AG09309 (cell line): ENCODE measurements around the gene DSN1.

Source experiments
- DNase-seq: peaks from one replicate; pipeline ENCODE4 v3.0.0-alpha.2; 2010; ENCODE audit warnings: low read depth
- H3K4me3 ChIP-seq: 2 replicates; pipeline ENCODE4 v1.5.1; 2011; ENCODE audit warnings: mild to moderate bottlenecking, low read depth, low read length, moderate library complexity; ENCODE audit not compliant: control insufficient read depth
- TF ChIP-seq, protein P1 (sequence below): IDR thresholded peaks from 2 replicates; pipeline ENCODE4 v1.5.1; 2011; ENCODE audit warnings: mild to moderate bottlenecking, low read depth, low read length, inconsistent platforms; ENCODE audit not compliant: insufficient read depth, control insufficient read depth; ENCODE audit errors: missing control alignments

DSN1 gene

DNA sequence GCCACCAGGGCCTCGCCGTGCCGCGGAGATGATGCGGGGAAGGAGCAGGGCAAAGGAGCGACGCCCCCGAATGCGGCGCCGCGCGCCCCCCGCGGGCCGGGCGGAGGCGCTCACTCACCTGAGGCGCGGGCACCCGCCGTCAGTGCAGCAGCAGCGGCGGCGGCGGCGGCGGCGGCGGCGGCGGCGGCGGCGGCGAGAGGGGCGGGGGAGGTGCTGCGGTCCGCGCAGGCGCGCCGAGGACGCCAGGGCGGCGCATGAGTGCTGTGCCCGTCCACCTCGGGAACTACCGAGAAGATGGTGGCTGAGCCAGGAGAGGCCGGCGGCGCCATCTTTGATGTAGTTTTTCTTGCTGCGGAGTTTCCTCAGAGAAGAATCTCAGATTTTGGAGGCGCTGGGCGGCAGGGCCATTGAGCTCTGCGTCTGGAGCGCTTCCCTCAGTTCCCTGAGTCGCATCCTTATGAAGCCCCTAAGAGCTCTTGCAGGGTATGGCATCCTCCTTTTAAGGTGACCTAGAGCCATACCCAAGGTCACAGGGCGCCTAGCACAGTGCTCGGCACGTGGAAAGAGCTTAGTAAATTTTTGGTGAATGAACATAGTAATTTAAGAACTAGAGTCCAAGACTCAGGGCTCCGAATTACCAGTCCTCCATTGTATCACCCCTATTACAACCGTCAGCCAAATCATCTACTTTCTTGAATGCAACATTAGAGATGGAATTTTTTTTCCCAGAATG is 27.5 kb downstream of the DSN1 start, which contains the start of gene NDRG3:
NDRG3 (minus strand) TSS at position 164 of the 733 bp plus-strand sequence. CDS start 24,355 bp downstream, outside the sequence.
- H3K4me3 ChIP-seq = peak within 1 kb of the TSS; percentile 62
- DNase-seq = peak; percentile 54
- TF ChIP-seq, protein P1, sequence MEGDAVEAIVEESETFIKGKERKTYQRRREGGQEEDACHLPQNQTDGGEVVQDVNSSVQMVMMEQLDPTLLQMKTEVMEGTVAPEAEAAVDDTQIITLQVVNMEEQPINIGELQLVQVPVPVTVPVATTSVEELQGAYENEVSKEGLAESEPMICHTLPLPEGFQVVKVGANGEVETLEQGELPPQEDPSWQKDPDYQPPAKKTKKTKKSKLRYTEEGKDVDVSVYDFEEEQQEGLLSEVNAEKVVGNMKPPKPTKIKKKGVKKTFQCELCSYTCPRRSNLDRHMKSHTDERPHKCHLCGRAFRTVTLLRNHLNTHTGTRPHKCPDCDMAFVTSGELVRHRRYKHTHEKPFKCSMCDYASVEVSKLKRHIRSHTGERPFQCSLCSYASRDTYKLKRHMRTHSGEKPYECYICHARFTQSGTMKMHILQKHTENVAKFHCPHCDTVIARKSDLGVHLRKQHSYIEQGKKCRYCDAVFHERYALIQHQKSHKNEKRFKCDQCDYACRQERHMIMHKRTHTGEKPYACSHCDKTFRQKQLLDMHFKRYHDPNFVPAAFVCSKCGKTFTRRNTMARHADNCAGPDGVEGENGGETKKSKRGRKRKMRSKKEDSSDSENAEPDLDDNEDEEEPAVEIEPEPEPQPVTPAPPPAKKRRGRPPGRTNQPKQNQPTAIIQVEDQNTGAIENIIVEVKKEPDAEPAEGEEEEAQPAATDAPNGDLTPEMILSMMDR = no peak

DNA sequence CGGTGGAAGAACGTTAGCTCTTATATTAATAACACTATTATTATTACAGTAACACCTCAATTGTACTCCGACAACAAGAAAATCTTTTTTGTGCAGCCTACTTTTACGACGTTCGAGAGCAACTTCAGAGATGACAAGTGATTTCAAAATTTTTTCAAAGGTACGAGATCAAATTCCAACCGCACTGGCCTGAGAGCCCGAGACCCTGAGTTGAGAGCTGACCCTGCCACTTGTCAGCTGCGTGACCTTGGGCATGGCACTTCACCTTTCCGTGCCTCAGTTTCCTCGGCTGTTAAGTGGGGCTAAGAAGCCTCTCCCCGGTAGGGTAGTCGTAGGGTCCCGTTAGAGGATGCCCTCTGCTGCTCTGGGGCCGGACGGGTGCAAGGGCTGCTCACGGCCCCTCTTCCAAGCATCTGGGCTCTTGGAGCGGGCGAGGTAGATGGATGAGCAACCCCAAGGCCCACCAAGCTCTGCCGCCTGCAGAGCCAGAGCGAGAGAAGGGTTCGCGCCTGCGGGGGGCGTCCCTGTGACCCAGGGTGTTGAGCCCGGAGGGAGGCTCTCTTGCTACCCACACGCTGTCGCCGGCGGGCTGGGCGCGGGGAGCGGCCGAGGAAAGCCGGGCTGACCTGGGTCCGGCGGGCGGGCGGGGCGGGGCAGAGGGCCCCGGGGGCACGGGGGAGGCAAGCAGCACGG is 28.2 kb downstream of the DSN1 start:
- peak overlapping the region; percentile 62 for H3K4me3 ChIP-seq
- TF ChIP-seq, protein P1 = peak; percentile 3
- no peak for DNase-seq

- TF ChIP-seq, protein P1 = no peak
Measured at GRCh38 chr20:36744764-36745191, 28.8 kb downstream of the DSN1 start.

GRCh38 chr20:36744243-36744642 is 29.3 kb downstream of the DSN1 start:
- DNase-seq = no peak
- no peak overlapping the region for H3K4me3 ChIP-seq
- TF ChIP-seq, protein P1 = no peak

More at GRCh38 chr20:36744764-36745191, 28.8 kb downstream of the DSN1 start:
- H3K4me3 ChIP-seq = peak overlapping the region; percentile 62
- no peak for DNase-seq

DNA sequence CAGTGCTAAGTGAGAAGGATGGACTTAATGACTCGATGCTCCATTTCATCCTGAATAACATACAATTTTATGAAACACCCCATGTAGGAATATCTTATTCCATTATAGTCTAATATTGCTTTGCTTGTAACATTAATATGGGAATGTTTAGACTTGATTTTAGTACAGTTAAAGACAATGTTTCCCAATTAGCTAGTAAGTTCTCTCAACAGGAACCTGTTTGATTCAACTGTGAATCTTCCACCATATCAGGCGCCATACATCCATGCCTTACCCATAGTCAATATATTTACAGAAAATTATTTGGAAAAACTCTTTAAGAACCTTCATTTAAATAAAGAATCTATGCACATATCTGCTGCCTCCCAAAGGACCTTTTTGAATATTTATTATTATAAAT is 31.0 kb downstream of the DSN1 start:
- TF ChIP-seq, protein P1 = no peak
- no peak for DNase-seq
- H3K4me3 ChIP-seq = no peak overlapping the region

GRCh38 chr20:36741072-36741471 is 32.5 kb downstream of the DSN1 start:
- DNase-seq = no peak
- H3K4me3 ChIP-seq = no peak overlapping the region
- TF ChIP-seq, protein P1 = no peak
